AG04450 (cell line): ENCODE measurements around the gene SEC62. TPM values are rescaled to one million over a fixed set of nuclear protein-coding genes. Genes with fewer than 3 reads are reported as not detected.

Source experiments
- CTCF ChIA-PET: fragments of 300-600, 350-600 bp; formaldehyde crosslinking; extraction: SDS; loops from one replicate; lab custom pipeline; 2022; ENCODE audit warnings: antibody characterized with exemption, inconsistent platforms; lab: Charles Lee
- POLR2A ChIA-PET: fragments of 350-600 bp; formaldehyde crosslinking; extraction: SDS; loops from one replicate; lab custom pipeline; 2021; ENCODE audit warnings: antibody characterized with exemption, inconsistent platforms; lab: Yijun Ruan, JAX
- DNase-seq: peaks from one replicate; pipeline ENCODE4 v3.0.0-alpha.2; 2011; ENCODE audit warnings: low read depth, low spot score
- H3K27ac ChIP-seq: one replicate; pipeline ENCODE4 v1.5.1; 2012; ENCODE audit warnings: low read depth, low read length, control low read depth
- H3K27me3 ChIP-seq: one replicate; pipeline ENCODE4 v1.6.0; 2012; ENCODE audit warnings: low read length; ENCODE audit not compliant: control insufficient read depth, insufficient read depth
- H3K4me3 ChIP-seq: 2 replicates; pipeline ENCODE4 v1.5.1; 2011; ENCODE audit warnings: mild to moderate bottlenecking, low read depth, low read length, control low read depth
- H3K9me3 ChIP-seq: 2 replicates; pipeline ENCODE4 v1.5.1; 2012; ENCODE audit warnings: low read length; ENCODE audit not compliant: control insufficient read depth, insufficient read depth
- polyA plus RNA-seq: library from polyadenylated mRNA; depleted of rRNA; stranded (reverse); fragments of >200 nt; gene quantifications from 2 replicates; pipeline ENCODE4 v1.2.3, GENCODE V29; 2011; rRNA removed
- TF ChIP-seq, protein P1 (sequence below): IDR thresholded peaks from 2 replicates; pipeline ENCODE4 v1.5.1; 2011; ENCODE audit warnings: low read depth, low read length, control low read depth, inconsistent platforms

Gene SEC62
- polyA plus RNA-seq, 1 experiment: 109 TPM

- Histone ChIP-seq H3K27ac (no peak overlapping the region), H3K4me3 (no peak overlapping the region), H3K27me3 (peaks cover 32% of the 10 kb centered on the region), H3K9me3 (no peaks in the 10 kb centered on the region)
- DNase-seq: no peak
- TF ChIP-seq, protein P1, sequence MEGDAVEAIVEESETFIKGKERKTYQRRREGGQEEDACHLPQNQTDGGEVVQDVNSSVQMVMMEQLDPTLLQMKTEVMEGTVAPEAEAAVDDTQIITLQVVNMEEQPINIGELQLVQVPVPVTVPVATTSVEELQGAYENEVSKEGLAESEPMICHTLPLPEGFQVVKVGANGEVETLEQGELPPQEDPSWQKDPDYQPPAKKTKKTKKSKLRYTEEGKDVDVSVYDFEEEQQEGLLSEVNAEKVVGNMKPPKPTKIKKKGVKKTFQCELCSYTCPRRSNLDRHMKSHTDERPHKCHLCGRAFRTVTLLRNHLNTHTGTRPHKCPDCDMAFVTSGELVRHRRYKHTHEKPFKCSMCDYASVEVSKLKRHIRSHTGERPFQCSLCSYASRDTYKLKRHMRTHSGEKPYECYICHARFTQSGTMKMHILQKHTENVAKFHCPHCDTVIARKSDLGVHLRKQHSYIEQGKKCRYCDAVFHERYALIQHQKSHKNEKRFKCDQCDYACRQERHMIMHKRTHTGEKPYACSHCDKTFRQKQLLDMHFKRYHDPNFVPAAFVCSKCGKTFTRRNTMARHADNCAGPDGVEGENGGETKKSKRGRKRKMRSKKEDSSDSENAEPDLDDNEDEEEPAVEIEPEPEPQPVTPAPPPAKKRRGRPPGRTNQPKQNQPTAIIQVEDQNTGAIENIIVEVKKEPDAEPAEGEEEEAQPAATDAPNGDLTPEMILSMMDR: no peak
- ChIA-PET CTCF (no interaction called here), POLR2A (no interaction called here)
Observed at GRCh38 chr3:170044271-170044670, 77.7 kb downstream of the SEC62 start.

- ChIA-PET CTCF (no interaction called here), POLR2A (no interaction called here)
- H3K27ac ChIP-seq: no peak overlapping the region
- no peaks in the 10 kb centered on the region for H3K9me3 ChIP-seq
- peaks cover 27% of the 10 kb centered on the region for H3K27me3 ChIP-seq
- TF ChIP-seq, protein P1: no peak
- DNase-seq: no peak
- H3K4me3 ChIP-seq: no peak overlapping the region
Observed at GRCh38 chr3:170044795-170045244, 78.2 kb downstream of the SEC62 start.

DNA sequence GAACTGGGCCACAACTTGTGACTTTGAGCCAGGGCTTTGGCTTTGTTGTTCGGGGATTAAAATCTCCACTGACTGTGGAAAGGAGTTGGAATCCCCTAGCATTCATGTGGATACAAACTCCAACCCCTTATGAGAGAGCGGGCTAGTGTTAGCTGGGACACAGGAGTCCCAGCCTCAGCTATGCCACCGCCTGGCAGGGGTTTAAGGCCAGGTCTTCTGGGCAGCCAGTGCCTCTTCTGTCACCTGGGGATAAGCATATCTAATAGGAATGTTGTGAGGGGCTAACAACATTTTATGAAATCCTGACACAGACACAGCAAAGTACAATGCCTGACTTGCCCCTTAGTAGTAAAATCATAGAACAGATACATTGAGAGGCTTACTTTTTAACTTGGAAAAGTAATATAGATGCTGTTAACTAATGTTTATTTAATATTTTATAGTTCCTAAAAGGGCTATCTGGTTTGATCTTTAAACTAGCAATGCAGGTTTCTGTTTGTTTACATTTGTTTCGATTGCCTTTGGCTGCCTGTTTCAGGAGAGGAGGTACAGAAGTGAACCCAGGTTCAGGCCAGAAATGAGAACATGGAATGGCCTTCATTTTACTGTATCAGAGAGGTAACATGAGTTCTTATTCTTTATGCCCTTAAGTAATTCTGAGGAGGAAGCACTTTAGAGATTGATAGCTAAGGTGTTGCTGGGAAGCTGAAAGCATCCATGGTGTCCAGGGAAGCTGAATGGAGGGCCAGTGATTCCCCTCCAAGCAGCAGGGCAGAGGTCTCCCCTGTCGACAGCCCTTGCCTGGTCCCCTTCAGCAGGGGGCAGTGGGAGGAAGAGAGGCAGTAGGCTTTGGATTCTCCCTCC lies 79.9 kb downstream of the SEC62 start:
- Histone ChIP-seq H3K4me3 (no peak overlapping the region), H3K27me3 (peaks cover 16% of the 10 kb centered on the region), H3K9me3 (no peaks in the 10 kb centered on the region), H3K27ac (no peak overlapping the region)
- DNase-seq: no peak
- ChIA-PET CTCF (interaction anchor here (0.6 to 1.1 kb wide), 2 partner anchors 9 kb away, joined by 3 to 5 read pairs; partner anchors contain the start of gene GPR160), POLR2A (no interaction called here)
- TF ChIP-seq, protein P1: no peak

- ChIA-PET CTCF (interaction anchor here (1.1 kb wide), 1 partner anchor 10 kb away, joined by 3 read pairs; the partner anchor contains the start of gene GPR160), POLR2A (no interaction called here)
- Histone ChIP-seq H3K27me3 (peaks cover 10% of the 10 kb centered on the region), H3K9me3 (no peaks in the 10 kb centered on the region), H3K4me3 (no peak overlapping the region), H3K27ac (no peak overlapping the region)
- DNase-seq: no peak
- TF ChIP-seq, protein P1: no peak
Observed at GRCh38 chr3:170047133-170047404, 80.5 kb downstream of the SEC62 start.

Other genes starting within 250 kb of the SEC62 start
- gene TERC, start 201.7 kb upstream of the SEC62 start, polyA plus RNA-seq: not detected in 2 replicates
- gene ACTRT3, start 197.2 kb upstream of the SEC62 start, polyA plus RNA-seq: 2.5 and 2.9 TPM in 2 replicates
- 18.9 and 27.0 TPM in 2 replicates for gene MYNN, start 193.4 kb upstream of the SEC62 start, polyA plus RNA-seq
- gene LRRIQ4, start 153.9 kb upstream of the SEC62 start, polyA plus RNA-seq: not detected in 2 replicates
- 1.2 and 2.3 TPM in 2 replicates for gene LRRC34, start 153.9 kb upstream of the SEC62 start, polyA plus RNA-seq
- not detected in 2 replicates for gene LRRC31, start 96.9 kb upstream of the SEC62 start, polyA plus RNA-seq
- not detected in 2 replicates for gene SAMD7, start 55.2 kb upstream of the SEC62 start, polyA plus RNA-seq
- gene GPR160, start 71.2 kb downstream of the SEC62 start, polyA plus RNA-seq: 0.07 and 0.27 TPM in 2 replicates
- 49.9 and 58.0 TPM in 2 replicates for gene PHC3, start 214.9 kb downstream of the SEC62 start, polyA plus RNA-seq